Hematopoietic multipotent progenitor cell treated with erythropoietin and hydrocortisone succinate and interleukin-3 and kit ligand, for 4 days (in vitro differentiated cells): ENCODE measurements around the gene PRKD2.
"Not testable (repeated sequence)": the region's sequence is repeated elsewhere in the genome, so short reads cannot be mapped to it uniquely, and the experiment has no call there.

Experiments
- DNase-seq: peaks from one replicate; pipeline ENCODE4 v3.0.0-alpha.2; 2015

PRKD2 gene

GRCh38 chr19:46723023-46723461, 6.1 kb upstream of the PRKD2 start:
- DNase-seq: peak; percentile 66

GRCh38 chr19:46722421-46723022, 5.6 kb upstream of the PRKD2 start:
- peak; percentile 46 for DNase-seq

GRCh38 chr19:46722004-46722380, 5.1 kb upstream of the PRKD2 start:
- no peak for DNase-seq

- DNase-seq: no peak
These were observed 4.5 kb upstream of the PRKD2 start for GRCh38 chr19:46721269-46722003.

GRCh38 chr19:46720503-46721239, 3.8 kb upstream of the PRKD2 start:
- no peak for DNase-seq

- DNase-seq: no peak
These were observed 3.0 kb upstream of the PRKD2 start for GRCh38 chr19:46719629-46720502.

GRCh38 chr19:46718934-46719622, 2.2 kb upstream of the PRKD2 start:
- DNase-seq: peak; percentile 53

- peak; percentile 84 for DNase-seq
These were observed 1.4 kb upstream of the PRKD2 start for GRCh38 chr19:46718157-46718933.

GRCh38 chr19:46717716-46718143, 816 bp upstream of the PRKD2 start:
- DNase-seq: peak; percentile 54

- no peak for DNase-seq
These were observed 261 bp downstream of the PRKD2 start for GRCh38 chr19:46716672-46717033.

GRCh38 chr19:46715975-46716671, 791 bp downstream of the PRKD2 start:
- peak; percentile 42 for DNase-seq

GRCh38 chr19:46715620-46715974, 1.3 kb downstream of the PRKD2 start:
- DNase-seq: no peak

- no peak for DNase-seq
These were observed 2.3 kb downstream of the PRKD2 start for GRCh38 chr19:46714444-46715106.

- DNase-seq: peak; percentile 93
These were observed 3.0 kb downstream of the PRKD2 start for GRCh38 chr19:46713781-46714443.

GRCh38 chr19:46712768-46713338, 4.1 kb downstream of the PRKD2 start:
- DNase-seq: not testable (repeated sequence)

- no peak for DNase-seq
These were observed 6.2 kb downstream of the PRKD2 start for GRCh38 chr19:46710687-46711086.

- DNase-seq: peak; percentile 87
These were observed 12.4 kb downstream of the PRKD2 start for GRCh38 chr19:46704379-46705076.

GRCh38 chr19:46700704-46701103, 16.2 kb downstream of the PRKD2 start:
- no peak for DNase-seq
